Fibroblast of skin of right biceps (primary cell): ENCODE results near the gene RABL6.
"Not testable (repeated sequence)": the region's sequence is repeated elsewhere in the genome, so short reads cannot be mapped to it uniquely, and the experiment has no call there.

Source experiments
- DNase-seq: peaks from one replicate; pipeline ENCODE4 v3.0.0-alpha.2; 2013

RABL6 gene

GRCh38 chr9:136860933-136861873, 53.5 kb downstream of the RABL6 start:
- DNase-seq = no peak

- DNase-seq = no peak
Observed at GRCh38 chr9:136861874-136862457, 54.2 kb downstream of the RABL6 start.

- no peak for DNase-seq
Observed at GRCh38 chr9:136862849-136863622, 55.3 kb downstream of the RABL6 start.

- no peak for DNase-seq
Observed at GRCh38 chr9:136863623-136864273, 56.0 kb downstream of the RABL6 start.

- no peak for DNase-seq
Observed at GRCh38 chr9:136865041-136865767, 57.5 kb downstream of the RABL6 start.

- DNase-seq = no peak
Observed at GRCh38 chr9:136865768-136866103, 58.0 kb downstream of the RABL6 start.

GRCh38 chr9:136866898-136867421, 59.2 kb downstream of the RABL6 start:
- DNase-seq = not testable (repeated sequence)

- no peak for DNase-seq
Observed at GRCh38 chr9:136867480-136867879, 59.7 kb downstream of the RABL6 start.

GRCh38 chr9:136867917-136868316, 60.2 kb downstream of the RABL6 start:
- no peak for DNase-seq

- DNase-seq = no peak
Observed at GRCh38 chr9:136868644-136869043, 60.9 kb downstream of the RABL6 start.

- DNase-seq = not testable (repeated sequence)
Observed at GRCh38 chr9:136869611-136870010, 61.9 kb downstream of the RABL6 start.

- DNase-seq = no peak
Observed at GRCh38 chr9:136875155-136875554, 67.4 kb downstream of the RABL6 start.

GRCh38 chr9:136876476-136876875, 68.7 kb downstream of the RABL6 start:
- no peak for DNase-seq

- DNase-seq = no peak
Observed at GRCh38 chr9:136880651-136881050, 72.9 kb downstream of the RABL6 start.

- DNase-seq = no peak
Observed at GRCh38 chr9:136881691-136882108, 74.0 kb downstream of the RABL6 start.

GRCh38 chr9:136882109-136882946, 74.6 kb downstream of the RABL6 start:
- DNase-seq = peak; percentile 67

GRCh38 chr9:136882947-136883283, 75.2 kb downstream of the RABL6 start:
- DNase-seq = not testable (repeated sequence)

- not testable (repeated sequence) for DNase-seq
Observed at GRCh38 chr9:136883670-136884069, 75.9 kb downstream of the RABL6 start.

GRCh38 chr9:136885950-136886578, 78.3 kb downstream of the RABL6 start, which contains the start of gene TRAF2:
Gene TRAF2 (plus strand): TSS chr9:136886516. CDS start chr9:136898741, 12,225 bp downstream.
- DNase-seq = peak; percentile 99
